HepG2 (cell line): Measurements from ENCODE around the gene GALR2. TPM values are rescaled to one million over a fixed set of nuclear protein-coding genes. Genes with fewer than 3 reads are reported as not detected.
A peak's percentile ranks its signal among the peaks of the same experiment; 100 is the strongest.

ENCODE experiments used
- CSRNP2 ChIP-seq: sonication (generic); formaldehyde crosslinking; conservative IDR thresholded peaks from 2 replicates; pipeline ENCODE4 v1.8.0; 2022; ENCODE audit warnings: low read depth, missing genetic modification reagents
- E2F1 ChIP-seq: sonication (generic); formaldehyde crosslinking; IDR thresholded peaks from 2 replicates; pipeline ENCODE4 v1.5.0; 2020; ENCODE audit warnings: missing genetic modification reagents
- ESRRA ChIP-seq: sonication (generic); formaldehyde crosslinking; IDR thresholded peaks from 2 replicates; pipeline ENCODE4 v1.5.1; 2020; ENCODE audit warnings: mild to moderate bottlenecking, low read depth, missing genetic modification reagents
- ETS1 ChIP-seq: sonication (generic); formaldehyde crosslinking; IDR thresholded peaks from 2 replicates; pipeline ENCODE4 v1.4.0; 2020; ENCODE audit warnings: missing genetic modification reagents
- FOXO4 ChIP-seq: sonication (generic); formaldehyde crosslinking; conservative IDR thresholded peaks from 2 replicates; pipeline ENCODE4 v1.8.1; 2023; ENCODE audit warnings: missing genetic modification reagents
- HDAC6 ChIP-seq: fragments of 200-600 bp; sonication (generic); IDR thresholded peaks from 2 replicates; pipeline ENCODE4 v1.7.0; 2017; ENCODE audit warnings: mild to moderate bottlenecking, antibody characterized with exemption, low read length, low read depth
- HNRNPH1 ChIP-seq: fragments of 200-400 bp; formaldehyde crosslinking; optimal IDR thresholded peaks from 2 replicates; pipeline ENCODE3; 2017; ENCODE audit warnings: mild to moderate bottlenecking, low read depth, low read length
- KDM2A ChIP-seq: sonication (generic); formaldehyde crosslinking; IDR thresholded peaks from 2 replicates; pipeline ENCODE4 v1.4.0; 2020; ENCODE audit warnings: low read depth, missing genetic modification reagents, borderline replicate concordance
- MED1 ChIP-seq: sonication (generic); formaldehyde crosslinking; IDR thresholded peaks from 2 replicates; pipeline ENCODE4 v1.4.0; 2020; ENCODE audit warnings: missing genetic modification reagents
- NFKBIZ ChIP-seq: IDR thresholded peaks from 2 replicates; pipeline ENCODE4 v1.6.1; 2018; ENCODE audit warnings: missing genetic modification reagents, missing compliant biosample characterization
- PHF8 ChIP-seq: sonication (generic); formaldehyde crosslinking; IDR thresholded peaks from 2 replicates; pipeline ENCODE4 v1.5.0; 2020; ENCODE audit warnings: missing genetic modification reagents
- PITX1 ChIP-seq: sonication (generic); formaldehyde crosslinking; IDR thresholded peaks from 2 replicates; pipeline ENCODE4 v1.5.1; 2020; ENCODE audit warnings: mild to moderate bottlenecking, missing genetic modification reagents
- SP2 ChIP-seq: sonication (generic); formaldehyde crosslinking; IDR thresholded peaks from 2 replicates; pipeline ENCODE4 v1.5.1; 2020; ENCODE audit warnings: mild to moderate bottlenecking, missing genetic modification reagents
- TOPORS ChIP-seq: sonication (generic); formaldehyde crosslinking; IDR thresholded peaks from 2 replicates; pipeline ENCODE4 v1.8.0; 2023; ENCODE audit warnings: mild to moderate bottlenecking, missing genetic modification reagents
- ZC3H4 ChIP-seq: sonication (generic); formaldehyde crosslinking; IDR thresholded peaks from 2 replicates; pipeline ENCODE4 v1.4.0; 2020; ENCODE audit warnings: missing genetic modification reagents, borderline replicate concordance
- ZNF234 ChIP-seq: sonication (generic); formaldehyde crosslinking; conservative IDR thresholded peaks from 2 replicates; pipeline ENCODE4 v1.5.1; 2020; ENCODE audit warnings: mild to moderate bottlenecking, missing genetic modification reagents
- ZNF337 ChIP-seq: sonication (generic); formaldehyde crosslinking; IDR thresholded peaks from 2 replicates; pipeline ENCODE4 v1.5.1; 2020; ENCODE audit warnings: missing genetic modification reagents, low read depth, mild to moderate bottlenecking, borderline replicate concordance
- ZNF557 ChIP-seq: sonication (generic); formaldehyde crosslinking; IDR thresholded peaks from 2 replicates; pipeline ENCODE4 v1.4.0; 2020; ENCODE audit warnings: missing genetic modification reagents
- ZNF629 ChIP-seq: sonication (generic); formaldehyde crosslinking; conservative IDR thresholded peaks from 2 replicates; pipeline ENCODE4 v1.5.0; 2020; ENCODE audit warnings: missing genetic modification reagents
- ZNF687 ChIP-seq: sonication (generic); formaldehyde crosslinking; IDR thresholded peaks from 2 replicates; pipeline ENCODE4 v1.5.1; 2020; ENCODE audit warnings: mild to moderate bottlenecking, missing genetic modification reagents, moderate library complexity
- ZNF790 ChIP-seq: sonication (generic); formaldehyde crosslinking; IDR thresholded peaks from 2 replicates; pipeline ENCODE4 v1.8.0; 2022; ENCODE audit warnings: missing genetic modification reagents, mild to moderate bottlenecking, borderline replicate concordance
- polyA plus RNA-seq, 8 experiments: library from polyadenylated mRNA; depleted of rRNA in 3 of 8; stranded (reverse) in 7 of 8; unstranded in 1 of 8; fragments of >200 nt; fragmentation: Illumina TruSeq in 4 of 8; extraction: Trizol in 4 of 8; gene quantifications; 2 replicates each; pipeline versions ENCODE4 v1.2.1 to v1.2.3, GENCODE V29; 2011 to 2016; ENCODE audit warnings: low read depth in 4 of 8, missing spikeins in 1 of 8, mixed read lengths in 1 of 8; ENCODE audit not compliant: insufficient read depth in 1 of 8
- total RNA-seq, 5 experiments: library from RNA; depleted of rRNA; stranded (reverse); fragments of >200 nt; fragmentation: Illumina TruSeq; extraction: Trizol; gene quantifications; 2 replicates each; pipeline ENCODE4 v1.2.3, GENCODE V29; 2016; ENCODE audit warnings: low read depth in 1 of 5

GALR2 gene
- total and polyA plus RNA-seq, 2 of the 13 experiments (the other 11 are each of a cell fraction or from before 2014, with no cell fraction given), result 0.48 to 0.58 TPM

DNA sequence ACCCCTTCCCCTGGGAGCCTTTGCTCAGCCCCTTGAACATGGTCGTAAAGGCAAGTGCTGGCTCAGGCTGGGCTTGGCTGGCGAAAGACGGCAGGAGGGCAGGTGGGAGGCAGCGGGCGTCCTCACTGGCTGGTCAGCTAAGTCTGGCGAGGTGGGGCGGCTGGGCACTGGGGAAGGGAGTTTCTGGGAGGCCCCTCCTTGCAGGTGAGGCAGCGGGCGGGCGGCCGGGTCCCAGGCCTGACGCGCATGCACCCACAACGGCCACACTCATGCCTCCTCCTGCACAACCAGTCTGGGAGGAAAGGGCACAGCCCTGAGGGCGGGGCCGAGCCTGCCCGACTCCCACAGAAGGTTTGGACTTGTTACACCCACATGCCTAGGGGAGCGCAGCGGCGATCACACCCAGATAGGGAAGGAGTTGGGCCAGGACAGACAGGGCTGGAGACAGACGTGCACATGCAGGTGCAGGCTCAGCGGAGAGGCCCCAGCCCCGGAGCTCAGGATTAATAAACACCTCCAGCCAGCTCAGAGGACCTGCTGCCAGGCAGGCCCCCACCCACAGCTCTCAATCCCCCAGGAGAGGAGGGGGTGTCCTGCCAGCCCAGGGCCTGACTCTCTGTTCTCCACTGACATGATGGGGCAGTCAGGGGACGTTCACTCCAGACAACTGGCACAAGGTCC lies 47.3 kb upstream of the GALR2 start, which contains the start of gene EVPL (continued):
- TF ChIP-seq CSRNP2 (CRISPR knock-in tag), result no peak
- no peak for TF ChIP-seq ZNF629 (CRISPR knock-in tag)
- no peak for TF ChIP-seq ESRRA (CRISPR knock-in tag)
- peak; percentile 77; the same call in 1 of the 2 replicates for TF ChIP-seq PITX1 (CRISPR knock-in tag)
- no peak for TF ChIP-seq ZC3H4
- no peak for TF ChIP-seq ZNF234 (CRISPR knock-in tag)
- no peak for TF ChIP-seq HNRNPH1
- no peak for TF ChIP-seq ZNF337 (CRISPR knock-in tag)
- peak; percentile 92 for TF ChIP-seq ZNF687 (CRISPR knock-in tag)
- TF ChIP-seq KDM2A (CRISPR knock-in tag), result no peak; the same call in 1 of the 2 replicates
- no peak for TF ChIP-seq FOXO4
- TF ChIP-seq ZNF557, result peak; percentile 91
- TF ChIP-seq SP2, result no peak
- no peak for TF ChIP-seq NFKBIZ
- no peak for TF ChIP-seq HDAC6
- TF ChIP-seq E2F1, result 0 out of 2 replicates have a peak, but pooled peaks have one; percentile 31
- TF ChIP-seq ZNF790 (CRISPR knock-in tag), result no peak
- TF ChIP-seq TOPORS (CRISPR knock-in tag), result no peak
- no peak for TF ChIP-seq ETS1 (CRISPR knock-in tag)
- peak; percentile 76; the same call in 1 of the 2 replicates for TF ChIP-seq PHF8 (CRISPR knock-in tag)
- TF ChIP-seq MED1 (CRISPR knock-in tag), result peak; percentile 62; the same call in 1 of the 2 replicates
